GM19468 (cell line): Measurements from ENCODE around the gene SND1.
A peak's percentile ranks its signal among the peaks of the same experiment; 100 is the strongest.

Experiments
- ATAC-seq: cut with Tn5 transposase; IDR thresholded peaks from one replicate; pipeline ENCODE4 v1.9.1; 2021; ENCODE audit warnings: mild to moderate bottlenecking, moderate library complexity, moderate number of reproducible peaks; ENCODE audit not compliant: unreplicated experiment; ENCODE audit errors: extremely low read depth

Gene SND1

GRCh38 chr7:127916735-127917134 lies 264.7 kb downstream of the SND1 start:
- ATAC-seq, result no peak

GRCh38 chr7:127918130-127918529 lies 266.1 kb downstream of the SND1 start:
- ATAC-seq, result no peak

- no peak for ATAC-seq
These were observed 268.9 kb downstream of the SND1 start for GRCh38 chr7:127920787-127921438.

- no peak for ATAC-seq
These were observed 270.7 kb downstream of the SND1 start for GRCh38 chr7:127922656-127923055.

- ATAC-seq, result no peak
These were observed 272.9 kb downstream of the SND1 start for GRCh38 chr7:127924874-127925273.

GRCh38 chr7:127927348-127927696 lies 275.3 kb downstream of the SND1 start:
- ATAC-seq, result no peak

GRCh38 chr7:127928222-127928621 lies 276.2 kb downstream of the SND1 start:
- no peak for ATAC-seq

GRCh38 chr7:127928852-127929251 lies 276.9 kb downstream of the SND1 start:
- ATAC-seq, result no peak

- ATAC-seq, result peak; percentile 36
These were observed 278.6 kb downstream of the SND1 start for GRCh38 chr7:127930341-127931328.

GRCh38 chr7:127932076-127932475 lies 280.1 kb downstream of the SND1 start:
- ATAC-seq, result no peak

GRCh38 chr7:127932496-127932895 lies 280.5 kb downstream of the SND1 start:
- ATAC-seq, result no peak

- no peak for ATAC-seq
These were observed 281.2 kb downstream of the SND1 start for GRCh38 chr7:127933146-127933545.

GRCh38 chr7:127934711-127935110 lies 282.7 kb downstream of the SND1 start:
- ATAC-seq, result no peak

GRCh38 chr7:127935847-127936376 lies 283.9 kb downstream of the SND1 start:
- ATAC-seq, result no peak

- no peak for ATAC-seq
These were observed 285.2 kb downstream of the SND1 start for GRCh38 chr7:127937066-127937680.

GRCh38 chr7:127938588-127938987 lies 286.6 kb downstream of the SND1 start:
- ATAC-seq, result no peak

- ATAC-seq, result no peak
These were observed 288.6 kb downstream of the SND1 start for GRCh38 chr7:127940381-127941160.

GRCh38 chr7:127941476-127942210 lies 289.6 kb downstream of the SND1 start:
- no peak for ATAC-seq
